AG10803 (cell line): ENCODE measurements around the gene FARS2.

ENCODE experiments used
- DNase-seq: peaks from one replicate; pipeline ENCODE4 v3.0.0; 2010; ENCODE audit warnings: low read depth
- H3K4me3 ChIP-seq: 2 replicates; pipeline ENCODE4 v1.5.1; 2011; ENCODE audit warnings: mild to moderate bottlenecking, low read length, control low read depth
- TF ChIP-seq, protein P1 (sequence below): conservative IDR thresholded peaks from 2 replicates; pipeline ENCODE4 v1.5.1; 2011; ENCODE audit warnings: mild to moderate bottlenecking, low read length, control low read depth, inconsistent platforms

FARS2 gene

DNA sequence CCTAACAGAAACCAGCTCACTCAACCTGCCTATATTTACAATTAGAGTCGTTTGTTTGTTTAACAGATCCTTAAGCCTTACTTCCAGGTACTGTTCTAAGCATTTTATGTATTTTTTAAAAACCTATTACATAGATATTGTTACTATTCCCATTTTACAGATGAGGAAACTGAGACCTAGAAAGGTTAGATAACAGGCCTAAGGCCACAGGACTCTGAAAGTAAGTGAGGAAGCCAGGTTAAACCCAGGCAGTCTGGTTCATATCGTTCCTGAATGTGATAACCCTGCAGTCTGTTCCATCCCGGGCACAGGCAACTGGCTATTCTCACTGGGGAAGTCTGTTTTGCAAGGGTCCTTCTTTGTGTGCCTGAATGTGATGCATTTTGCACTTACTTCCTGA lies 322.2 kb downstream of the FARS2 start:
- TF ChIP-seq, protein P1, sequence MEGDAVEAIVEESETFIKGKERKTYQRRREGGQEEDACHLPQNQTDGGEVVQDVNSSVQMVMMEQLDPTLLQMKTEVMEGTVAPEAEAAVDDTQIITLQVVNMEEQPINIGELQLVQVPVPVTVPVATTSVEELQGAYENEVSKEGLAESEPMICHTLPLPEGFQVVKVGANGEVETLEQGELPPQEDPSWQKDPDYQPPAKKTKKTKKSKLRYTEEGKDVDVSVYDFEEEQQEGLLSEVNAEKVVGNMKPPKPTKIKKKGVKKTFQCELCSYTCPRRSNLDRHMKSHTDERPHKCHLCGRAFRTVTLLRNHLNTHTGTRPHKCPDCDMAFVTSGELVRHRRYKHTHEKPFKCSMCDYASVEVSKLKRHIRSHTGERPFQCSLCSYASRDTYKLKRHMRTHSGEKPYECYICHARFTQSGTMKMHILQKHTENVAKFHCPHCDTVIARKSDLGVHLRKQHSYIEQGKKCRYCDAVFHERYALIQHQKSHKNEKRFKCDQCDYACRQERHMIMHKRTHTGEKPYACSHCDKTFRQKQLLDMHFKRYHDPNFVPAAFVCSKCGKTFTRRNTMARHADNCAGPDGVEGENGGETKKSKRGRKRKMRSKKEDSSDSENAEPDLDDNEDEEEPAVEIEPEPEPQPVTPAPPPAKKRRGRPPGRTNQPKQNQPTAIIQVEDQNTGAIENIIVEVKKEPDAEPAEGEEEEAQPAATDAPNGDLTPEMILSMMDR = no peak
- DNase-seq = no peak
- no peak overlapping the region for H3K4me3 ChIP-seq

DNA sequence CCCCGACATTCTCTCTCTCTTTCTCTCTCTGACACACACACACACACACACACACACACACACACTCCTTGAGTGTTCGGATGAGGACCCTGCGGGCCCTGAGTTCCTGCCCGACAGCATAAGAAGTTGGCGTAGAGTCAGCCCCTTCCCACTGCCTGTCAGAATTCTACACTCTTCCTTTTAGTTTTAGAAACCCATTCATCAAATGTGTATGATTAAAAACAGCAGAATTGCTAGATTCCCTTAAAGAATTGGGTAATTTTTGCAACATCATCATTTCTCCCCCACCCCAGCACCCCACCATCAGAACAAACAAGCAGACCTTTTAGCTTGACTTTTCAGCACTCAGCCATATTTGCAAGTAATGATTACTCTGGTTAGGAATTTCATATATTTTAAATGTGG lies 322.8 kb downstream of the FARS2 start:
- no peak overlapping the region for H3K4me3 ChIP-seq
- DNase-seq = peak; percentile 93
- TF ChIP-seq, protein P1 = no peak

DNA sequence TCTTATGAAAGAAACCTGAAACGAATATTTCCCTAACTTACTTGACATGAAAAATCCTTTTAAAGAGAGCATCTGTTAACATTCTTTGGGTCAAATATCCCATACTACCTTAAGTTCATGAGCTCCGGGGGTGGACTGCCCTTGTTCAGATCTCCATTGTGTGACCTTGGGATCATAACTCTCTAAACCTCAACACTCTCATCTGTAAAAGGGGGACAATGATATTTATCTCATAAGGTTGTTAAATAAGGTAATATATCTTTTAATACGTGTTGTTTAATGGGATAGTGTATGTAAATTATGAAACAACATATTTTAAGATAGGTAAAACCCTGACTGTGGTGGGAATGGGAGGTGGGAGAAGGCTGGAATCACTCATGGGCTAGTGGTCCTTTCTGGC lies 326.3 kb downstream of the FARS2 start:
- no peak for DNase-seq
- no peak overlapping the region for H3K4me3 ChIP-seq
- TF ChIP-seq, protein P1 = no peak

DNA sequence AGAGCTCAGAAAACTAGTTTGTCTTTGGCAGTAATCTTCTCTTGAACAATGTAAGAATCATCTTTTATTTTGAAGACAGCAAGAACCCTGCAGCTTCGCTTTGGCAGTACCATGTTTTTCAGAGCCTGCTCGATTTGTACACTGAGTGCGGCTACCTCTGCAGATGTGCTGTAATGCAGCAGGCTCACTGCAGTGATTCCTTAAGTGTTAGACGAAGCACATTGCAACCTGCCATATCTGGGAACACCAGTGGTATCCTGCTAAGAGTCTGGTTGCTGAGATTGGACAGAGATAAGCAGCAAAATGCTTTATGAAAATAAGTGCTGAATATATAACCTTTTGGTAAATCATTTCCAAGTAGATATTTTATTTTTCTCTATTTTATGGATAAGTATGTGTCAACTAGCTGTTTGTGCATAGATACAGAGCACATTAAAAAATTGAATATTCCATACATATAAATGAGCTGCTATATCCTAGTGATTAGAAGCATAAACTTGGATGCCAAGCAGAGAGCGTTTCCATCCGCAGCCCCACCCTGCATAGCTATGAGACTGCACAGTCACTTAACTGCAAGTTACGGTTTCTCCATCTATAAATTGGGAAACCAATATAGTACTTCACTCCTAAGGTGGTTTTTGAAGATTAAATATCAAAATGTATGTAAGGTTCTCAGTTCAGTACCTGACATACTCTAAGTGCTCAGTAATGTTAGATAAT lies 328.3 kb downstream of the FARS2 start:
- DNase-seq = no peak
- no peak overlapping the region for H3K4me3 ChIP-seq
- TF ChIP-seq, protein P1 = no peak

DNA sequence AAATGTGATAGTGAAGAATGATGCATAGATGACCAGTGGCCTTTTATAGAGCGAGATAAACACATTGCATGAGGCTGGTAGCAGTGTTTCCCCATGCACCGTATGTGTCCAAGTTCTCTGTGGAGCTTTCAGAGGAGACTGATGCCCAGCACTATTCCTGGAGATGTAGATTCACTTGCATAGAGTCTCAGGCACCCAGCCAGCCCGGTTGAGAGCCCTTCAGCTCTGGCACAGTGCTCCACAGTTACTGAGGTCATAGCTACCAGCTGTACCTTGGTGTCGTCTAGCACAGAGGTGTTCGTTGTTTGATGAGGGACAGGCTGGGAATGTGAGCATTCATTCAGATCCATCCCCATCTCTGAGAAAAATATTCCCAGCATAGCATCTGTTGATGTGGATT lies 328.9 kb downstream of the FARS2 start:
- no peak for DNase-seq
- TF ChIP-seq, protein P1 = no peak

DNA sequence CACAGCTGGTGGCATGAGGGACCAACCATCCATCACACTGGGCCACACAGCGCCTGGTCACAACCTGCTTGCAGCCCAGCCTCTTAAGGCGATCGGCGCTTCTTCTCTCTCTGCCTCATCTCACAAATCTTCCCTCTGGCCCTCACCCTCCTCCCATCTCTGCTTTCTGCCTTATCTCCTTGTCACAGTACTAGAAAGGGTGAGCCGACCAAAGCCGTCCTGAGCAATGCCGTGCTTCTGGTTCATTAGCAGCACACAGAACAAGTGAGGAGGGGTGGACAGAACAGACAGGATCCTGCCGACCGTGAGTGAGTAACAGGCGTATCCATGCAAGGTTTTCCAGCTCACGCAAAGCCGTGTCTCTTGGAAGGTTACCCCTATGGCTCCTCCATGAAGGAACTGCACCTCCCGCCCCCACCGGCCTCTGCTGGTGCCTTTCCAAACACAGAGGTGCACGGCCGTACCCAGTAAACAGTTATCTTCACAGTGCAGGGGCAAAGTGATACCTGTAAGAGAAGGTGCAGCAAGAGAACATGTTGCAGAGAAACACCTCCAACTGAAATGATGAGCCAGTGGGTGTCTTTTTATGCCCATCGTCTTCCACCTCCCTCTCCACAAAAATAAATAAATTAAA lies 331.7 kb downstream of the FARS2 start:
- DNase-seq = no peak
- H3K4me3 ChIP-seq = no peak overlapping the region
- TF ChIP-seq, protein P1 = no peak

More for the DNA sequence above, 328.9 kb downstream of the FARS2 start:
- no peak overlapping the region for H3K4me3 ChIP-seq

DNA sequence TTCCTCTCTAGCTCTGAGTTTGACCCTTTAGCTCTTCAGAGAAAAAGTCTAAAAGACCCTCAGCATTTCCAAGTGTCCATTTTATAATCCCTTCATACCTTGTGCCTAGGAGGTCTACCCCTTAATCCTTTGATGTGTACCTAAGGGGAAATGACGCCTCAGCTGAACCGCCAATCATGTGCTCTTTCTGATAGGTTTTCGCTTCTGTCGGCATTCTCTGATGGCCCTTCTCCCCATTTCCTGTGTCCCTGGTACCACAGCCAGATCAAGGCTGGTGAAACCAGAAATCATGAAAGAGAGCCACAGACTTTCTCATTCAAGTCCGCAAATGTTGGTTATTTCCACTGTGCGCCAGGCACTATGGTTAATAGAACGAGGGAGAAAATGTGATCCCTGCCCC lies 333.9 kb downstream of the FARS2 start:
- no peak for DNase-seq
- TF ChIP-seq, protein P1 = no peak
- H3K4me3 ChIP-seq = no peak overlapping the region
